ENCODE results near the gene C2CD2L.

GRCh38 chr11:119106564-119107537 lies at the start of gene C2CD2L:
- TF ChIP-seq CTCF (conservative IDR thresholded peaks at IDR 0.05; ENCODE audit: low read length), result no peak
- TF ChIP-seq EZH2phosphoT487 (IDR thresholded peaks at IDR 0.05; ENCODE audit: borderline replicate concordance, low read depth, low read length), result no peak
